ENCODE measurements around the gene GNG4.

The GNG4 gene

GRCh38 chr1:235525314-235525713 is 124.3 kb downstream of the GNG4 start:
- no peak for DNase-seq

GRCh38 chr1:235516862-235517446 is 132.6 kb downstream of the GNG4 start:
- no peak for DNase-seq

GRCh38 chr1:235515844-235516512 is 133.6 kb downstream of the GNG4 start:
- DNase-seq, result no peak

- DNase-seq, result no peak
Measured at GRCh38 chr1:235513495-235514366, 135.9 kb downstream of the GNG4 start.

GRCh38 chr1:235511470-235512240 is 137.9 kb downstream of the GNG4 start:
- DNase-seq, result no peak

GRCh38 chr1:235510823-235511222 is 138.8 kb downstream of the GNG4 start:
- no peak for DNase-seq

- DNase-seq, result no peak
Measured at GRCh38 chr1:235507623-235508022, 142.0 kb downstream of the GNG4 start.

GRCh38 chr1:235504494-235505222 is 144.9 kb downstream of the GNG4 start:
- peak; percentile 99 for DNase-seq

GRCh38 chr1:235504122-235504493 is 145.5 kb downstream of the GNG4 start, which contains the start of gene B3GALNT2:
Gene B3GALNT2 (minus strand): TSS chr1:235504452. CDS start chr1:235504252, 200 bp downstream.
- DNase-seq, result no peak

GRCh38 chr1:235503403-235504121 is 146.0 kb downstream of the GNG4 start:
- DNase-seq, result no peak

GRCh38 chr1:235502601-235503402 is 146.8 kb downstream of the GNG4 start:
- DNase-seq, result no peak

GRCh38 chr1:235500971-235501540 is 148.5 kb downstream of the GNG4 start:
- DNase-seq, result no peak
